Activated CD4-positive, alpha-beta memory T cell treated with anti-CD3 and anti-CD28 coated beads, Interleukin-2, amount 10 ng/mL, durations not matched to agents 7 days and 5 days (primary cell): ENCODE measurements around the gene JSRP1. TPM values are rescaled to one million over a fixed set of nuclear protein-coding genes. Genes with fewer than 3 reads are reported as not detected.

Source experiments
- CTCF ChIA-PET: fragments of 350-600 bp; sonication (Branson Sonifier 250); formaldehyde crosslinking; loops from one replicate; lab custom pipeline; 2021; ENCODE audit warnings: antibody characterized with exemption, inconsistent platforms; lab: Charles Lee
- POLR2A ChIA-PET: fragments of 350-600 bp; sonication (Branson Sonifier 250); formaldehyde crosslinking; loops from one replicate; lab custom pipeline; 2021; ENCODE audit warnings: antibody characterized with exemption; lab: Charles Lee
- DNase-seq: peaks from one replicate; pipeline ENCODE4 v3.0.0-alpha.2; 2020
- H3K27ac Mint-ChIP-seq: one replicate; pipeline ENCODE4 v1.8.0; 2021; ENCODE audit warnings: mild to moderate bottlenecking, mixed read lengths
- H3K27me3 Mint-ChIP-seq: one replicate; pipeline ENCODE4 v1.8.0; 2021; ENCODE audit warnings: mixed read lengths
- H3K36me3 Mint-ChIP-seq: one replicate; pipeline ENCODE4 v1.8.0; 2021; ENCODE audit warnings: low read depth, mixed read lengths
- H3K4me1 Mint-ChIP-seq: one replicate; pipeline ENCODE4 v1.8.0; 2021; ENCODE audit warnings: mixed read lengths
- H3K4me3 Mint-ChIP-seq: one replicate; pipeline ENCODE4 v1.8.0; 2021; ENCODE audit warnings: mild to moderate bottlenecking, mixed read lengths
- H3K9me3 Mint-ChIP-seq: one replicate; pipeline ENCODE4 v1.8.0; 2021; ENCODE audit warnings: mixed read lengths
- total RNA-seq, 2 experiments: library from RNA; stranded (reverse); gene quantifications; one replicate each; pipeline ENCODE4 v1.2.3, GENCODE V29; 2021

The JSRP1 gene
- total RNA-seq, 2 experiments from 2014 or later: 0.73 to 1.3 TPM

- H3K4me3 Mint-ChIP-seq: no peak overlapping the region
Measured at GRCh38 chr19:2208975-2209374, 47.2 kb downstream of the JSRP1 start.

DNA sequence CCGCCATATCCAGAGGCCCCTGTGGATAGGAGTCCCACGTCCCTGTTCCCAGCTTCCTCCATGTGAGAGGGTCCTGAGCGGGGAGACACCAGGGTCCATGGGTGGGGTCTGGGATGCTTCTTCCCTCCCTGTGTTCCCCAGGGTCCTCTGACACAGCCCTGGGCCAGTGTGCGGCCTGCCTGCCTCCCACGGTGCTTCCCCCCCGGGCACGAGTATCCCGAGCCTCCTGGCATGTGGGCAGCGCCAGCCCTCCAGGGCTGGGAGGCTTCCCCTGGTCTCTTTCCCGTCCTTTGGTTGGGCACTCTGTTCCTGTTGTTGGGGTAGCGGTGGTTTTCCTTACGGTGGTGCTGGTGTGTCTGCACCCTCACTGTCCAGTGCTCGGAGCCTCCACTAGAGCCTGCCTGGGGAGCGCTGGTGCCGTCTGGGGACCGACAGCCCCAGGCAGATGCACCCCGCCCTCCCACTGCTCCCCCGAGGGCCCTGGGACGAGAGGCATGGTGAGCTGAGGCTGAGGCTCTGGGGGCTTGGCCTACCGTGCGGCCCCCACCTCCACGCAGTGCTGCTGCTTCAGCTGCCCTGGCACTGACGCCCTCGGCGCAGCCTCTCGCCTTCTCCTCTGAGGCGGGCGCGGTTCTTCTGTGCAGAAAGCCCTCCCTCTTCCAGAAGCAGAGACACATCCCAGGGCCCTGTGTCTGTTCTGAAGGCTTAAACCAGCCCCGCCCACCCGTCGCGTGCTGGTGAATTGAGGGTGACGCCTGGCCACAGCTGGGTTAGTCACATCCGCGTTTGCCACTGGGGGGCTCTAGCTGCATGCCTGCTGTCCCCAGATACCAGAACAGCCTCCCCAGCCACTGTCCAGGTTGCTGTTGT, 48.0 kb downstream of the JSRP1 start:
- Mint-ChIP-seq H3K36me3 (peaks cover 30% of the 10 kb centered on the region), H3K27me3 (no peaks in the 10 kb centered on the region), H3K4me3 (no peak overlapping the region), H3K4me1 (peaks cover 2% of the 10 kb centered on the region), H3K27ac (no peak overlapping the region), H3K9me3 (no peaks in the 10 kb centered on the region)
- ChIA-PET POLR2A (no interaction called here), CTCF (no interaction called here)
- peak; percentile 47 for DNase-seq

More at GRCh38 chr19:2208975-2209374, 47.2 kb downstream of the JSRP1 start:
- Mint-ChIP-seq H3K36me3 (peaks cover 30% of the 10 kb centered on the region), H3K27me3 (no peaks in the 10 kb centered on the region), H3K4me1 (peaks cover 4% of the 10 kb centered on the region), H3K27ac (no peak overlapping the region), H3K9me3 (no peaks in the 10 kb centered on the region)
- ChIA-PET CTCF (no interaction called here), POLR2A (no interaction called here)
- no peak for DNase-seq

DNA sequence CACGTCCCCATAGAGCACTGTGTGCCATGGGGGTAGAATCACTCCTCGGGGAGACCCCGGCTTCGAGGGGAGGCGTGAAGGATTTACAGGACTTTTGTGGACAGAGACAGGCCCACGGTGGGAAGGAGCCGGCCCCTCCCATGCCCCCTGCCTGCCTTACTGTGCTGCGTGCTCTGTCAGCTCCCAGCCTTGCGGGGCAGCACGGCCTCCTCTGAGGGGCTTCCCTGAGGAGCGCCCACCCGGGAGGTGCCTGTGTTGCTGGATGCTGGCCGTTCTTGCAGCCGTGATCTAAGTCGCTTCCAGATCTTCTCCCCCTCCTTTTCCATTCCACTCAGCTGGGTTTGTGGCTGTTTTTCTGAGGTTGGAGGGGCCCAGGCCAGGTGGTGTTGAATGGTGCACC, 49.2 kb downstream of the JSRP1 start:
- Mint-ChIP-seq H3K9me3 (no peaks in the 10 kb centered on the region), H3K4me1 (peaks cover 2% of the 10 kb centered on the region), H3K27me3 (no peaks in the 10 kb centered on the region), H3K27ac (no peak overlapping the region), H3K4me3 (no peak overlapping the region), H3K36me3 (peaks cover 23% of the 10 kb centered on the region)
- DNase-seq: no peak
- POLR2A ChIA-PET: no interaction called here
- CTCF ChIA-PET: no interaction called here

- Mint-ChIP-seq H3K27ac (no peak overlapping the region), H3K4me1 (no peaks in the 10 kb centered on the region), H3K9me3 (no peaks in the 10 kb centered on the region), H3K27me3 (no peaks in the 10 kb centered on the region), H3K36me3 (peaks cover 15% of the 10 kb centered on the region), H3K4me3 (no peak overlapping the region)
- ChIA-PET CTCF (no interaction called here), POLR2A (interaction anchor here (1.3 kb wide), 1 partner anchor 14 kb away, joined by 3 read pairs; no protein-coding TSS in a partner anchor)
- no peak for DNase-seq
Measured at GRCh38 chr19:2202366-2202765, 53.9 kb downstream of the JSRP1 start.

Other genes starting within 250 kb of the JSRP1 start
- 10 to 100 TPM; 55.4 to 57.1 TPM for gene BTBD2, start 240.7 kb downstream of the JSRP1 start, total RNA-seq
- gene MKNK2, start 205.2 kb downstream of the JSRP1 start, total RNA-seq: 100 to 1,000 TPM; 239 to 253 TPM
- 100 to 1,000 TPM; 242 to 251 TPM for gene MOB3A, start 160.1 kb downstream of the JSRP1 start, total RNA-seq
- 10 to 100 TPM; 10.3 to 10.5 TPM for gene IZUMO4, start 159.5 kb downstream of the JSRP1 start, total RNA-seq
- 100 to 1,000 TPM; 104 to 105 TPM for gene AP3D1, start 104.9 kb downstream of the JSRP1 start, total RNA-seq
- 10 to 100 TPM; 55.7 to 57.1 TPM for gene DOT1L, start 92.5 kb downstream of the JSRP1 start, total RNA-seq
- gene PLEKHJ1, start 20.1 kb downstream of the JSRP1 start, total RNA-seq: 10 to 100 TPM; 58.3 to 60.4 TPM
- 100 to 1,000 TPM; 137 to 145 TPM for gene SF3A2, start 19.6 kb downstream of the JSRP1 start, total RNA-seq
- 1 to 10 TPM; 4.6 to 7.6 TPM for gene AMH, start 7.1 kb downstream of the JSRP1 start, total RNA-seq
- under 1 TPM; 0.70 to 0.88 TPM for gene PEAK3, start 25.8 kb upstream of the JSRP1 start, total RNA-seq
- gene LINGO3, start 51.7 kb upstream of the JSRP1 start, total RNA-seq: under 1 TPM; 0.40 to 0.63 TPM
- gene LSM7, start 72.2 kb upstream of the JSRP1 start, total RNA-seq: 100 to 1,000 TPM; 110 to 115 TPM
- 10 to 100 TPM; 58.9 to 68.2 TPM for gene SPPL2B, start 72.3 kb upstream of the JSRP1 start, total RNA-seq
- not detected for gene TMPRSS9, start 103.8 kb upstream of the JSRP1 start, total RNA-seq
- 10 to 100 TPM; 44.5 to 47.4 TPM for gene TIMM13, start 171.2 kb upstream of the JSRP1 start, total RNA-seq
- gene LMNB2, start 200.5 kb upstream of the JSRP1 start, total RNA-seq: 10 to 100 TPM; 92.9 to 96.6 TPM
- 10 to 100 TPM; 52.2 to 54.3 TPM for gene GADD45B, start 219.7 kb upstream of the JSRP1 start, total RNA-seq